NT2/D1 (cell line): ENCODE data around the gene CUEDC1.

Experiments used
- DNase-seq: peaks from one replicate; pipeline ENCODE4 v3.0.0-alpha.2; 2011; ENCODE audit warnings: low read depth, low spot score
- H3K27me3 ChIP-seq: 2 replicates; pipeline ENCODE4 v1.6.0; 2011; ENCODE audit warnings: mild to moderate bottlenecking; ENCODE audit not compliant: insufficient read length, insufficient read depth
- H3K36me3 ChIP-seq: 2 replicates; pipeline ENCODE4 v1.6.1; 2011; ENCODE audit warnings: mild to moderate bottlenecking, low read length, mixed read lengths; ENCODE audit not compliant: insufficient read depth, insufficient read length
- H3K4me1 ChIP-seq: 2 replicates; pipeline ENCODE4 v1.5.1; 2011; ENCODE audit not compliant: insufficient read depth, insufficient read length
- H3K4me3 ChIP-seq: 2 replicates; pipeline ENCODE4 v1.5.1; 2011; ENCODE audit warnings: low read depth; ENCODE audit not compliant: insufficient read length
- H3K9ac ChIP-seq: 2 replicates; pipeline ENCODE4 v1.6.0; 2011; ENCODE audit warnings: low read depth; ENCODE audit not compliant: insufficient read length
- H3K9me3 ChIP-seq: 2 replicates; pipeline ENCODE4 v1.5.1; 2011; ENCODE audit warnings: mild to moderate bottlenecking, low read length; ENCODE audit not compliant: insufficient read depth
- SUZ12 ChIP-seq: IDR thresholded peaks from 2 replicates; pipeline ENCODE4 v1.6.1; 2011; ENCODE audit not compliant: insufficient read length, insufficient read depth; ENCODE audit errors: extremely low read depth
- YY1 ChIP-seq: IDR thresholded peaks from 2 replicates; pipeline ENCODE4 v1.6.1; 2011; ENCODE audit not compliant: insufficient read length, insufficient read depth
- ZNF274 ChIP-seq: IDR thresholded peaks from 2 replicates; pipeline ENCODE4 v1.6.1; 2011; ENCODE audit warnings: mild to moderate bottlenecking, low read depth, low read length

CUEDC1 gene

DNA sequence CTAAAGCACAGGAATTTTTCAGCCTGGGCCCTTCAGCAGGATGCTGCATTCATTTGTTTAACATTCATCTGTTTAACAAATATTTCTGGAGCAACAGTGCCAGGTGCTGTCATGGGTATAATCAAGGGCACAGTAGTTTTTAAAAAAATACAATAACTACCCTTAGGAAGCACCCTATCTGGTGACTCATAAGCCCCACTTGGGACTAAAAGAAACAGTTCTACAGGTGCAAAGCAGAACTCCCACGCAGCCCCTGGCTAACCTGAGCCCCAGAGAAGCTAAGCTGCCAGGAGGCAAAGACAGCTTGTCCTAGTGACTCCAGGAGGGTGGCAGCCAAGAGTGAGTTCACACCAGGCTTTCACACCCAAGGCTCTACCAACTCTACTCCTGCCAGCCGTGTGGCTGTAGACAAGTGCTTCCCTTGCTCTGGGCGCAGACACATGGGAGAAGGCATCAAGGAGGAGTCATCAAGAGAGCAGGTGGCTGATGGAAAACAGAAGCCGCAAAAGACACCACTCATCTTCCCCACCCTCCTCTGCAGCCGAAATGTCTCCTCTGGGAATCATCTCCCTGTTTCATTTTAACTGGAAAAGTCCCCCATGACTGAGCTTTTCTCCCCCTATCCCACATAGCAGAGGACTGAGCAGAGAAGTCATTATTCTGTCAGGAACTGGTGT, 14.4 kb downstream of the CUEDC1 start:
- no peak for DNase-seq
- Histone ChIP-seq H3K4me3 (no peak overlapping the region), H3K9me3 (no peaks in the 10 kb centered on the region), H3K36me3 (peaks cover 3% of the 10 kb centered on the region), H3K4me1 (peaks cover 13% of the 10 kb centered on the region), H3K27me3 (no peaks in the 10 kb centered on the region), H3K9ac (no peak overlapping the region)
- TF ChIP-seq YY1 (no peak), ZNF274 (no peak), SUZ12 (no peak)

- H3K4me1 ChIP-seq = peaks cover 14% of the 10 kb centered on the region
- no peaks in the 10 kb centered on the region for H3K27me3 ChIP-seq
- no peak overlapping the region for H3K9ac ChIP-seq
- no peak for TF ChIP-seq YY1
- no peak for TF ChIP-seq SUZ12
- TF ChIP-seq ZNF274 = no peak
- no peaks in the 10 kb centered on the region for H3K9me3 ChIP-seq
- H3K4me3 ChIP-seq = no peak overlapping the region
- peaks cover 3% of the 10 kb centered on the region for H3K36me3 ChIP-seq
- no peak for DNase-seq
Observed at GRCh38 chr17:57940231-57940630, 15.0 kb downstream of the CUEDC1 start.

DNA sequence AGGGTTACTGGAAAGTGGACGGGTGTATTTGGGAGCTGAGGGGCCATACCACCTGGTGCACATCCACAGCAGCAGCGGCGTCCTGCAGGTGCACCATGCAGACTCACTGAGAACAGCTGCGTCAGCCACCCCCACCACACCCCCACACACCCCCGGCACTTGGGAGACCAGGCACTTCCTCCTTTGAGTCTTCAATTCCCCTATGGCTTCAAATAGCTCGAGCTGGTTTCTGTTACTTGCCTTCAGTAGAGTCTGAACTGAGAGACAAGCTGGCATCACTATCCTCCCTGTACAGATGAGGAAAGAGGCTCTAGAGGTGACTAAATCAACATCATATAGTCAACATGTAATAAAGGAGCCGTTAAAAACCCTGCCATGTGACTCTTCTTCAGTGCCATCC, 15.4 kb downstream of the CUEDC1 start:
- H3K4me1 ChIP-seq = peaks cover 14% of the 10 kb centered on the region
- peaks cover 3% of the 10 kb centered on the region for H3K36me3 ChIP-seq
- no peak overlapping the region for H3K4me3 ChIP-seq
- H3K27me3 ChIP-seq = no peaks in the 10 kb centered on the region
- no peak for DNase-seq
- no peaks in the 10 kb centered on the region for H3K9me3 ChIP-seq
- no peak overlapping the region for H3K9ac ChIP-seq
- TF ChIP-seq ZNF274 (no peak), YY1 (no peak), SUZ12 (no peak)

- TF ChIP-seq SUZ12 (no peak), ZNF274 (no peak), YY1 (no peak)
- Histone ChIP-seq H3K36me3 (peaks cover 2% of the 10 kb centered on the region), H3K27me3 (no peaks in the 10 kb centered on the region), H3K4me3 (no peak overlapping the region), H3K9ac (no peak overlapping the region), H3K4me1 (peaks cover 14% of the 10 kb centered on the region), H3K9me3 (no peaks in the 10 kb centered on the region)
- no peak for DNase-seq
Observed at GRCh38 chr17:57938061-57938502, 17.1 kb downstream of the CUEDC1 start.

- H3K27me3 ChIP-seq = no peaks in the 10 kb centered on the region
- DNase-seq = no peak
- no peak overlapping the region for H3K4me3 ChIP-seq
- TF ChIP-seq SUZ12 = no peak
- no peak for TF ChIP-seq ZNF274
- TF ChIP-seq YY1 = no peak
- peaks cover 2% of the 10 kb centered on the region for H3K36me3 ChIP-seq
- no peak overlapping the region for H3K9ac ChIP-seq
- H3K9me3 ChIP-seq = no peaks in the 10 kb centered on the region
- peaks cover 14% of the 10 kb centered on the region for H3K4me1 ChIP-seq
Observed at GRCh38 chr17:57937492-57937891, 17.7 kb downstream of the CUEDC1 start.

DNA sequence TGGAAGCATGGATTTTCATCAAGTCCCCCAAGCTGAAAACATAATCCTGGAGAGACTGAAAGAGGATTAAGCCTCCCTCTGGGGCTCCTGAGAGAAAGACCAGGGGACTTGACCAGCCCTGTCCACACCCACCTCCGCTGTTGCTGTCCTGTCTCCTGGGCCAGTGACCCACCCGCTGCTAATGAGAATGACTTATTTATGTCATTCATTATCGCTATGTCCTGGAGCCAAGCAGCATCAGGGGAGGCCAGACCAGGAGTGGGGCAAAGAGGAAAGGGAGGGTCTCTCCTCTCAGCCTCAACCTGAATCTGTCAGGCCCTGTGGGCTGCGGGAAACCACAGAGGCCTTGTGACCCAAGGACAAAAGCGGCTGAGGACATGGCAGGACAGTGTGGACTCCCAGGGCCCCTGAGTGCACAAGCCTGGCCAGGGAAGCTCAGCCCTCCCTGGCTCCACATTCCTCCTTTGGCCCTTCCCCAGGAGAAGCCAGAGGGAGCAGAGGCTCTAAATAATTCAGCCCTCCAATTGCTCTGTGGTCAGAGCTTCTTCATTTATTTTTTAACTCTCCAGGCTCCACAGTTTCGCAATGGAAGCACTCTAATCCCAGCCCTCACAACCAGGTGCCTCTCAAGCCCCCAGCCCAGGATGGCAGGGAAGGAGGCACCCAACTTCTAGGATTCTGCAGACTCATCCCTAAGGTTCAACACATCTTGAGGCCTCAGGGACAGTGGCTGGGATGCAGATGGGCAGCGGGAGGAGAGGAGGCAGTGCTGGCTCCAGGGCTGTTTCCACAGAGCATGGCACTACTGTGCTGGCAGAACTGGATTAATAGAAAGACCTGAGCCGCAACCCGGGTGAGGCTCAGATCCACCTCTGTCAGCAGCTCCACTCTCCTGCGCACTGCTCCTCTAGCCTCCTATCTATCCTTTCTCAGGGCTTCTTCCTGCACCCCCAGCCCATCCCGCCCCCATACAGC, 19.1 kb downstream of the CUEDC1 start:
- TF ChIP-seq SUZ12 (no peak), ZNF274 (no peak), YY1 (no peak)
- no peak for DNase-seq
- Histone ChIP-seq H3K36me3 (peaks cover 2% of the 10 kb centered on the region), H3K4me3 (no peak overlapping the region), H3K4me1 (peaks cover 21% of the 10 kb centered on the region), H3K9ac (peak overlapping the region; percentile 79), H3K27me3 (no peaks in the 10 kb centered on the region), H3K9me3 (no peaks in the 10 kb centered on the region)

GRCh38 chr17:57931488-57932137, 23.6 kb downstream of the CUEDC1 start:
- Histone ChIP-seq H3K9ac (peak overlapping the region; percentile 51), H3K4me1 (peaks cover 26% of the 10 kb centered on the region), H3K36me3 (peaks cover 2% of the 10 kb centered on the region), H3K9me3 (no peaks in the 10 kb centered on the region), H3K4me3 (no peak overlapping the region), H3K27me3 (no peaks in the 10 kb centered on the region)
- TF ChIP-seq YY1 = no peak
- TF ChIP-seq SUZ12 = no peak
- TF ChIP-seq ZNF274 = no peak
- no peak for DNase-seq
